ENCODE measurements around the gene PBX2. TPM values are rescaled to one million over a fixed set of nuclear protein-coding genes. Genes with fewer than 3 reads are reported as not detected.

Gene PBX2
- 86.2 TPM for total RNA-seq

DNA sequence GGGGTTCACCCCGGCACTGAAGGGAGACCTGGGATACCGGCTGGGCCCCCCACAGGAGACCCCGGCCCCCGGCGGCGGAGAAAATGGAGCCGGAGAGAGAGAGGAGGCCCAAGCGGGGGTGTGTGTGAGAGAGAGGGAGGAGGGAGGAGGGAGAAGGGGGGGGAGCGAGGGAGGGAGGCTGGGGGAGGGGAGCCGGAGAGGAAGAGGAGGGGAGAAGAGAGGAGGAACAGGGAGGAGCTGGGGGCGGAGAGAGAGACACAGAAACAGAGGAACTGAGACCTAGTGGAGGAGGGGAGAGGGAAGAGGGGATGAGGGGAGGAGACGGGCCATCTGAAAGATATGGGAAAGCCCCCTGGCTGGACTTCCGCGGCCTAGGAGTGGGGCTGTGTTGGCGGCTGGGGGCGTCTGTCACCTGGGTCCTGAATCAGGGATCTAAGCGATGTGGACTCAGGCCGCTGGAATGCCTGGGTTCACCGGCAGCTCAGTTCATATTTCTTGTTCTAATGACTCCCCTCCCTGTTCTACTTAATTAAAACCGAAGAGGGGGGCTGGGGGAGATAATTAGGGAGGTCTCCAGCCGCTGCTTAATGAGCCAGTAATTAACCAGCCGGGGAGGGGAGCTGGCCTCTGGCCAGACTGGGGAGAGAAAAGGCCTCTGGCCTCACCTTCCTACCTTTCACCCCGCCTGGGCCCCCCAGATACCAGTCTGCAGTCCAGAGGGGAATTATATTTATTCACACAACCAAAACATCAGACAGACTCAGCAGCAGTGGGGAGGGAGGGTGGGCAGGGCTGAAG lies at the start of gene PBX2:
PBX2 (minus strand) TSS at position 149 of the 798 bp plus-strand sequence. CDS start 287 bp downstream, outside the sequence.

GRCh38 chr6:32223258-32224235 lies 33.5 kb upstream of the PBX2 start, which contains the start of gene NOTCH4:
NOTCH4 (minus strand) TSS chr6:32224067; CDS start chr6:32223928, 139 bp downstream.

GRCh38 chr6:32192608-32193039 lies 2.6 kb upstream of the PBX2 start, which contains the start of gene GPSM3:
GPSM3 (minus strand) TSS chr6:32192643; CDS start chr6:32192513, 130 bp downstream.

GRCh38 chr6:32184084-32184640 lies 5.8 kb downstream of the PBX2 start, which contains the start of gene AGER:
AGER (minus strand) TSS chr6:32184253; CDS start chr6:32184222, 31 bp downstream.

DNA sequence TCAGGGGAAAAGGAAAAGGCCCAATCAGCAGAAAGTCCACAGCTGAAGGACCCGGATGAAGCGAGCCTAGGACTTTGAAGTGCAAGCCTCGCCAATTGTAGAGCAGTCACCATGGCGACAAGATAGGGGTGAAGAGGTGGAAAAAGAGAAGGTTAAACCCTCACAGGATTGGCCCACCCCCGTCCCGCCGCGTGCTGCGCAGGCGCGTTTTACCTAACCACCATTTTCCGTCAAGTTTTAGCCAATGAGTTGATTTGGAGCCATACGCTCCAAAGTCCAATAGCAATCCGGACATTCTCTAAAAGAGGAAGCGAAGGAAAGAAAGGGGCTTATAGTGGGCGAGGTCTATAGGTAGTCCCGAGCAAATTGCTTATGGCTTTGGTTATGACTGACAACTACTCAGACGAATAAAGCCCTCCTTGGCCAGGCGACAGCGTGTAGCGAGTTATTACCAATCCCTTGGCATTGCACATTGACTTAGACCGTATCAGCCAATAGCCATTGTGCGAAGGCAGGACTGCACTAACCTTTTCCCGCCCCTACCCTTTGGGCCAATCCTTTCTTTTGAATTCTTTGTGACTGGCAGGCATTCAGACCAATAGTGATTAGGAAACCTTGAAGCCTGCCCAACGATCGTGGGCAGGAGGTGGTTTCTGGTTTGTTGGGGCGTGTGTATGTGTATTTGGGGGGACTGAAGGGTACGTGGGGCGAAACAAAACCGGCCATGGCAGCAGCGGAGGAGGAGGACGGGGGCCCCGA lies 12.0 kb downstream of the PBX2 start, which contains the start of gene RNF5:
RNF5 (plus strand) TSS at position 618 of the 759 bp plus-strand sequence; CDS start at position 725, 107 bp downstream.

DNA sequence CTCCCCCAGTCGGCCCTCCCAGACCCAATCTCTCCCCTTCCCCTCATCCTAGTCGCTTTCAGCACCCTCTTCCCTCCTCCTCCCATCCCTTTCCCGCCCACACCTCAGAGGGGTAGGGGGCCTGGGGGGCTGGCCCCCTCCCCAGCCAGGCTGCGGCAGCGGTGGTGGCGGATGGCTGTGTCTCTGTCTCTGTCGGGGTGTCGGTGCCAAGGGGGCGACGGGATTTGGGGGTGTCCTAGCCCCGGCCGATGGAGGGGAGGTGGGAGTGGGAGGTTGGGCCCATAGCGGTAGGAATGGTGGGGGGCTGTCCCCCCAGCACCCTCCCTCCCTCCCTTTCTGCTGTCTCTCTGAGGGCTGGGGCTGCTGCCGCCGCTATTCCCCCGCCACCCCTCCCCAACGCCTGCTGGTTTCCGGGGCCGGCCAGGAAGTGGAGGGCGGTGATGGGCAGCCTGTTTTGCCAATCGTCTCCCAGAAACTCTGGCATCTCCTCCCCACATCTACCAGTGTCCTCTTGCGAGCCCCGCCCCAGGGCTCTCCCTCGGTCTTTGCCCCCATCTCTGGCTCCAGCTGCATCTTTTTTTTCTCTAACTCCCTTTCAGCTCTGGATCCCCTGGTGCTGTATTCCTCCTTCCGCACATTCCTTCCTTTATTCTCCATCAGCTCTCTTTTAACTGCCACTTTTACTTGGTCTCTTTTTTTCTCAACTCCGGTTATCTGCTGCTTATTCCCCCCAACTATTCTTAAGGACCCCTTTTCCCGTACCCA lies 14.1 kb downstream of the PBX2 start, which contains the start of gene AGPAT1:
AGPAT1 (minus strand) TSS at position 374 of the 765 bp plus-strand sequence. CDS start 4,588 bp downstream, outside the sequence.

GRCh38 chr6:32164295-32164694 lies 25.7 kb downstream of the PBX2 start, which contains the start of gene EGFL8:
EGFL8 (plus strand) TSS chr6:32164595; CDS start chr6:32166166, 1,571 bp downstream.

DNA sequence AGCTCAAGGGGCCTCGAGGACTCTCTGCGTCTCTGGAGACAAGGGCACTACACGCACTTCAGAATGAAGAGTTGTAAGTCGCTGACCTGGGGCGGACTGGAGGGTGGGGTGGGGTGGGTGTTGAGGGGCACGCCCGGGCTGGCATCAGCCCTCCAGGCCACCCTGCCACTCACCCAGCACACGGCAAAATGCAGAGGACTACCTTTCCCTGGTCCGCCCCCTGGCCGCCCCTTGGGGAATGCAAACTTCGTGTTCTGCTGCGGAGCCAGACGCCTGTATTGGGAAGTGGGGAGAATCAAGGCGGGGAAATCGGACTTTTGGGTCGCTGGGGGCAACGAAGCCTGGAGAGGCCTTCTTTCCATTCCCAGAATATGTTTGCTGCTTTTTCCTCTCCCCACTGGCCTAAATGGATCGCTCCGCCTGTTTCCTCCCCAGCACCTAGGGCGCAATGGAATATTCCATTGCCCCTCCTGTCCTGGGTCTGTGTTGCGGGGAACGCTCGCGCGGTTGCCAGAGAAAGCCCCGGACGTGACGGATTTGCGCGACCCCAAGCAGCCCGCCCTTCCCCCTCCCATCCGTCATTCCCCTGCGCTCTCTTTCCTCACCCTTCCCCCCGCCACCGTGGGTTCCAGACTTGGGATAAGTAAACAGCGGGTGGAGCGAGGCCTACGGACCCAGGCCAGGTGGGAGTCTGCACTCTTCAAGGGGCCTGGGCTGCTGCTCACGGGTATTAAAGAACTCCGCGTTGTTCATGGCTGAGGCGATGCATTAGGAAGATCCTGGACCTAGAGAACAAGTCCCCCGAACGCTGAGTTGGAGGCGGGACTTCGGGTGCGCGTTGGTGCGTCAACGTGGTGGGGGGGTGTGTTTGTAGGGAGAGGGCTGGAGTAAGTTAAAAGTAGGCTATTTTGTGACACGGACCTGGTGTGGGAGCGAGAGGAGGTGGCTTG lies 36.2 kb downstream of the PBX2 start, which contains the start of gene PPT2:
PPT2 (plus strand) TSS at position 578 of the 950 bp plus-strand sequence. CDS start 454 bp downstream, outside the sequence.

DNA sequence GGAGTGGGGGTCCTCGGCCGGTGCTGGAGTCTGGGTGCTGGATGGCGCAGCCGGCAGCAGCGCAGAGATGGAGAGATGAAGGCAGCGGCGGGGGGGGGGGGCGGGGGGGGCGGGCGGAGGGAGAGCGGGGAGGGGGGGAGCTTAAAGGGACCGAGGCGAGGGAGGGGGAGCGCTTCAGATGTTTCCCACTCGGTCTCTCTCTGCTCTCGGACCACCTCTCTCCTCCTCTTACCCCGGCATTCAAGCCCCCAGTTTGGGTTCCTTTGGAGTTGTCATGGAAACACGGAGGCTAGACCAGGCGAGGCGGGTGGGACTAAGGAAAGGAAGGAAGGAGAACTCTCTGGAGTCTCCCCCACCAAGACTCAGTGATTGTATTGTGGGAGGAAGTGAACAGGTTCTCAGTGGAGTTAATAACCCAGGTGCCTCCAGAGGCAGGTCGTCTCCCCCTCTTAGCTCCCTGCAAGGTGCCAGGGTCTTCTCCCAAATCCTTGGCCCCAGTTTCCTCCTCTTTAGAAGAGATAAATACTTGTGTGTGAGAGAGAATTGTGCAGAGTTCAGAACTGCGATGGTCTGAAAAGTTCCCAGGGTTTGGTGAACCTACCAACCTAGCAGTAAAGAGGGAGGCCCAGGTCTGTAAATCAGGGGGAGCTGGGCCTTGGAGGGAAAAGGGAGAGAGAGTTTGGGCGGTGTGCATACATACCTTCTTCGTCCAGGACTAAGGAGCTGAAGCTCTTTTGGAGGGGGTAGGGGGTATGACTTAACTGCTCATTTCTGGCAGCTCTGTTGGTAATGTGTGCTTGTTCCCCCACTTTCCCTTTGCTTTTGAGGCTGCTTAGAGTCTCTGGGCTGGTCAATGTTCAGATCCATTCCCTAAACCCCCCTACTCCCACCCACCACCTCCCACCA lies 37.9 kb downstream of the PBX2 start, which contains the start of gene PRRT1:
PRRT1 (minus strand) TSS at position 77 of the 906 bp plus-strand sequence. CDS start 112 bp downstream, outside the sequence.

Small RNA genes within 50 kb of the gene (small RNA-seq; reads per million reads assigned to genes)
- gene AL662884.1 (ENCODE audit: low replicate concordance), result not detected
- gene MIR6833 (ENCODE audit: low replicate concordance), result not detected

Other genes with a start within 250 kb of the PBX2 start
- 9.9 TPM for gene CFB, start 244.1 kb downstream of the PBX2 start, total RNA-seq
- 50.0 TPM for gene NELFE, start 231.2 kb downstream of the PBX2 start, total RNA-seq
- gene SKIC2, start 231.0 kb downstream of the PBX2 start, total RNA-seq, result 53.5 TPM
- 20.1 TPM for gene DXO, start 218.1 kb downstream of the PBX2 start, total RNA-seq
- gene C4A, start 208.1 kb downstream of the PBX2 start, total RNA-seq, result 48.4 TPM
- gene C4B, start 175.4 kb downstream of the PBX2 start, total RNA-seq, result 45.4 TPM
- gene CYP21A2, start 151.8 kb downstream of the PBX2 start, total RNA-seq, result 0.64 TPM
- 52.8 TPM for gene TNXB, start 80.9 kb downstream of the PBX2 start, total RNA-seq
- gene ATF6B, start 62.0 kb downstream of the PBX2 start, total RNA-seq, result 49.8 TPM
- gene FKBPL, start 59.9 kb downstream of the PBX2 start, total RNA-seq, result 4.4 TPM
- 1.9 TPM for gene PRRT1, start 38.3 kb downstream of the PBX2 start, total RNA-seq
- 39.3 TPM for gene PPT2, start 36.1 kb downstream of the PBX2 start, total RNA-seq
- 14.0 TPM for gene EGFL8, start 25.6 kb downstream of the PBX2 start, total RNA-seq
- 29.7 TPM for gene AGPAT1, start 14.1 kb downstream of the PBX2 start, total RNA-seq
- 65.9 TPM for gene RNF5, start 11.8 kb downstream of the PBX2 start, total RNA-seq
- gene AGER, start 5.9 kb downstream of the PBX2 start, total RNA-seq, result 6.0 TPM
- 7.8 TPM for gene GPSM3, start 2.4 kb upstream of the PBX2 start, total RNA-seq
- 22.2 TPM for gene NOTCH4, start 33.9 kb upstream of the PBX2 start, total RNA-seq
- not detected for gene TSBP1, start 181.7 kb upstream of the PBX2 start, total RNA-seq
- gene BTNL2, start 217.0 kb upstream of the PBX2 start, total RNA-seq, result not detected
- 136 TPM for gene HLA-DRA, start 249.7 kb upstream of the PBX2 start, total RNA-seq

Data from metanephros (tissue), 2 donors.